ENCODE data around the gene ZNF784. TPM values are rescaled to one million over a fixed set of nuclear protein-coding genes. Genes with fewer than 3 reads are reported as not detected.

The ZNF784 gene
- total and polyA plus RNA-seq, 10 of the 15 experiments (the other 5 are each of a cell fraction or from before 2014, with no cell fraction given), result 0.10 to 5.2 (median 1.8) TPM

DNA sequence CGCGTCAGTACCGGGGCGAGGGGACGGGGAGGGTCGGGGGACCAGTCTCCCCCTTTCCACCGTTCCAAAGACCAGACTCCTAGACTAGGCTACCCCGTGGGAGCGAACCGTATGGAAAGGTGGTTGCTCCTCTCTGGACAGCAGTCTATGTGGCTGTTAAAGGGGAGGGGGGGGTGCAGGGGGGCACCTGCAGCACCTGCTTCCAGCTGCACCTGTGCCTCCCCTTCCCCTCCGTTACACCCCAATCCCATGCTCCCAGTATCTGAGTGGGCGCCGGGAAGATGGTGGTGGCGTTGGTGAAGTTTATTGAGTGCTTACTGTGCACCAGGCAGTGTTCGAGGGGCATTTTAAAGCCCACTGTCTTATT, 23.7 kb downstream of the ZNF784 start:
- Histone ChIP-seq H3K4me1 (ENCODE audit: control insufficient read depth, insufficient read depth, low read length) (peaks cover 10% of the 10 kb centered on the region; the same call in 1 of the 2 replicates), H2AFZ (ENCODE audit: control insufficient read depth, low read depth, low read length) (peak overlapping the region; percentile 30; the same call in 1 of the 2 replicates), H3K9ac (ENCODE audit: control insufficient read depth, insufficient read depth, low read length) (peak overlapping the region; percentile 95), H3K27me3 (replicated peaks in 1 of 2; ENCODE audit: control insufficient read depth in 2 of 2, insufficient read depth in 2 of 2, low read length in 1 of 2) (no peaks in the 10 kb centered on the region), H3K27ac (ENCODE audit: control insufficient read depth, insufficient read depth) (peak overlapping the region; percentile 99), H3K4me2 (ENCODE audit: control insufficient read depth, insufficient read depth) (peak overlapping the region; percentile 96), H3K9me3 (replicated peaks; ENCODE audit: control insufficient read depth, insufficient read depth, low read length) (no peaks in the 10 kb centered on the region; the same call in 2 of the 3 replicates), H3K36me3 (ENCODE audit: control insufficient read depth in 2 of 2, insufficient read depth in 2 of 2, low read length in 1 of 2) (peaks cover 0 to 1% of the 10 kb centered on the region in 2 experiments; a peak in 1 of 4 replicates), H3K79me2 (ENCODE audit: control insufficient read depth, insufficient read depth, low read length) (peaks cover 10% of the 10 kb centered on the region), H3K4me3 (peak overlapping the region; percentile 88), H4K20me1 (ENCODE audit: control insufficient read depth, insufficient read depth) (no peaks in the 10 kb centered on the region)
- POLR2A ChIA-PET, result interaction anchor here (0.6 to 1.4 kb wide), 4 partner anchors 33 to 71 kb away, joined by 4 to 8 read pairs (median 6); no protein-coding TSS in a partner anchor
- BruUV-seq (replicated peaks), result no TSS peak
- in situ Hi-C loops (cut with MboI) (no loop called here), intact Hi-C loops (cut with micrococcal nuclease; ENCODE audit: unreplicated experiment) (loop anchor here (5.0 kb wide), 1 partner anchor 42 kb away; the partner anchor contains the start of genes ZNF580 and ZNF581)
- RAD21 ChIA-PET (ENCODE audit: unreplicated experiment), result interaction anchor here (1.4 kb wide), 1 partner anchor 10 kb away, joined by 4 read pairs; no protein-coding TSS in a partner anchor
- CTCF ChIA-PET, result interaction anchor here (1.0 to 2.3 kb wide), 3 partner anchors 30 to 54 kb away, joined by 3 to 11 read pairs (median 6); partner anchors contain the start of gene U2AF2
- TF ChIP-seq PAX8 (IDR thresholded peaks at IDR 0.05) (no peak), YY1 (IDR thresholded peaks at IDR 0.05; ENCODE audit: low read depth, low read length) (no peak), NR2C1 (IDR thresholded peaks at IDR 0.05) (no peak), MTA2 (IDR thresholded peaks at IDR 0.05; ENCODE audit: low read depth) (no peak), SMC3 (IDR thresholded peaks at IDR 0.05; ENCODE audit: borderline replicate concordance, low read length) (no peak)
- TF ChIP-seq, protein P1, sequence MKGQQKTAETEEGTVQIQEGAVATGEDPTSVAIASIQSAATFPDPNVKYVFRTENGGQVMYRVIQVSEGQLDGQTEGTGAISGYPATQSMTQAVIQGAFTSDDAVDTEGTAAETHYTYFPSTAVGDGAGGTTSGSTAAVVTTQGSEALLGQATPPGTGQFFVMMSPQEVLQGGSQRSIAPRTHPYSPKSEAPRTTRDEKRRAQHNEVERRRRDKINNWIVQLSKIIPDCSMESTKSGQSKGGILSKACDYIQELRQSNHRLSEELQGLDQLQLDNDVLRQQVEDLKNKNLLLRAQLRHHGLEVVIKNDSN (IDR thresholded peaks at IDR 0.05; ENCODE audit: borderline replicate concordance, extremely low read length, insufficient read depth, low read depth, low read length), result no peak
- TF ChIP-seq, protein P2, sequence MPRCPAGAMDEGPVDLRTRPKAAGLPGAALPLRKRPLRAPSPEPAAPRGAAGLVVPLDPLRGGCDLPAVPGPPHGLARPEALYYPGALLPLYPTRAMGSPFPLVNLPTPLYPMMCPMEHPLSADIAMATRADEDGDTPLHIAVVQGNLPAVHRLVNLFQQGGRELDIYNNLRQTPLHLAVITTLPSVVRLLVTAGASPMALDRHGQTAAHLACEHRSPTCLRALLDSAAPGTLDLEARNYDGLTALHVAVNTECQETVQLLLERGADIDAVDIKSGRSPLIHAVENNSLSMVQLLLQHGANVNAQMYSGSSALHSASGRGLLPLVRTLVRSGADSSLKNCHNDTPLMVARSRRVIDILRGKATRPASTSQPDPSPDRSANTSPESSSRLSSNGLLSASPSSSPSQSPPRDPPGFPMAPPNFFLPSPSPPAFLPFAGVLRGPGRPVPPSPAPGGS (IDR thresholded peaks at IDR 0.05; ENCODE audit: borderline replicate concordance, insufficient read depth, low read depth, low read length, poor library complexity, severe bottlenecking), result no peak
- TF ChIP-seq, protein P3, sequence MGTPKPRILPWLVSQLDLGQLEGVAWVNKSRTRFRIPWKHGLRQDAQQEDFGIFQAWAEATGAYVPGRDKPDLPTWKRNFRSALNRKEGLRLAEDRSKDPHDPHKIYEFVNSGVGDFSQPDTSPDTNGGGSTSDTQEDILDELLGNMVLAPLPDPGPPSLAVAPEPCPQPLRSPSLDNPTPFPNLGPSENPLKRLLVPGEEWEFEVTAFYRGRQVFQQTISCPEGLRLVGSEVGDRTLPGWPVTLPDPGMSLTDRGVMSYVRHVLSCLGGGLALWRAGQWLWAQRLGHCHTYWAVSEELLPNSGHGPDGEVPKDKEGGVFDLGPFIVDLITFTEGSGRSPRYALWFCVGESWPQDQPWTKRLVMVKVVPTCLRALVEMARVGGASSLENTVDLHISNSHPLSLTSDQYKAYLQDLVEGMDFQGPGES (IDR thresholded peaks at IDR 0.05), result no peak
- no peak for DNase-seq (ENCODE audit: low read depth, low spot score)
- no peak for ATAC-seq
- WGBS (ENCODE audit: insufficient coverage, insufficient replicate concordance, low lambda C conversion rate, missing lambda C conversion rate), result 11% methylated on average over 9 of the region's 15 CpGs
- SMC1A ChIA-PET (ENCODE audit: uncharacterized antibody, unreplicated experiment), result interaction anchor here (0.6 to 2.3 kb wide), 3 partner anchors 32 to 141 kb away, joined by 3 to 16 read pairs (median 4); no protein-coding TSS in a partner anchor
- no peak for FAIRE-seq
